HCT116 (cell line): ENCODE data around the gene AGGF1.

Experiments
- CEBPB ChIP-seq: IDR thresholded peaks from 2 replicates; pipeline ENCODE4 v1.6.1; 2012; ENCODE audit warnings: low read depth
- CTCF ChIP-seq, 3 experiments: fragments of 200-600 bp in 1 of 3; sonication (generic) in 1 of 3; IDR thresholded peaks in 2 of 3; conservative IDR thresholded peaks in 1 of 3; 2 replicates each; pipeline ENCODE4 v1.5.1; 2012 to 2017; ENCODE audit warnings: low read depth in 2 of 3, low read length in 2 of 3, antibody characterized with exemption in 1 of 3, borderline replicate concordance in 1 of 3, control low read depth in 1 of 3, mild to moderate bottlenecking in 1 of 3, mixed read lengths in 1 of 3, mixed run types in 1 of 3, moderate library complexity in 1 of 3; ENCODE audit not compliant: insufficient read depth in 1 of 3
- ELF1 ChIP-seq: IDR thresholded peaks from 2 replicates; pipeline ENCODE4 v1.6.1; 2012; ENCODE audit warnings: low read depth, borderline replicate concordance
- EZH2 ChIP-seq: fragments of 200-600 bp; sonication (generic); IDR thresholded peaks from 2 replicates; pipeline ENCODE4 v1.6.1; 2017; ENCODE audit warnings: antibody characterized with exemption, mixed run types
- EZH2phosphoT487 ChIP-seq: fragments of 200-600 bp; IDR thresholded peaks from 2 replicates; pipeline ENCODE4 v1.6.1; 2018; ENCODE audit warnings: antibody characterized with exemption, borderline replicate concordance
- POLR2AphosphoS5 ChIP-seq: IDR thresholded peaks from 2 replicates; pipeline ENCODE4 v1.6.1; 2011; ENCODE audit warnings: mild to moderate bottlenecking, low read depth, low read length, moderate library complexity
- RAD21 ChIP-seq: IDR thresholded peaks from 2 replicates; pipeline ENCODE4 v1.6.1; 2012; ENCODE audit warnings: low read depth, mild to moderate bottlenecking

- TF ChIP-seq CTCF (IDR thresholded peaks at IDR 0.05 in 2 of 3, conservative IDR thresholded peaks at IDR 0.05 in 1 of 3; ENCODE audit: borderline replicate concordance in 1 of 3, insufficient read depth in 1 of 3, low read depth in 2 of 3, low read length in 2 of 3), result no peak
- no peak for TF ChIP-seq EZH2
- TF ChIP-seq POLR2AphosphoS5, result no peak
- TF ChIP-seq EZH2phosphoT487, result no peak
- no peak for TF ChIP-seq CEBPB
- TF ChIP-seq RAD21, result no peak
- no peak for TF ChIP-seq ELF1
Measured at GRCh38 chr5:77012601-77013000, 17.6 kb upstream of the AGGF1 start.
